ENCODE data around the gene VASP.

The VASP gene

GRCh38 chr19:45506989-45507871, at the start of gene VASP:
TSS of gene VASP (plus strand) at chr19:45507479. CDS start at chr19:45507772, 293 bp downstream.
- DNase-seq (ENCODE audit: low read depth): peak; percentile 63

GRCh38 chr19:45457776-45458175, 49.5 kb upstream of the VASP start:
- DNase-seq (ENCODE audit: low read depth): no peak

- DNase-seq (ENCODE audit: low read depth): no peak
Observed at GRCh38 chr19:45460807-45461347, 46.4 kb upstream of the VASP start.

- no peak for DNase-seq (ENCODE audit: low read depth)
Observed at GRCh38 chr19:45462174-45462573, 45.1 kb upstream of the VASP start.

- DNase-seq (ENCODE audit: low read depth): no peak
Observed at GRCh38 chr19:45463241-45463640, 44.0 kb upstream of the VASP start.

- no peak for DNase-seq (ENCODE audit: low read depth)
Observed at GRCh38 chr19:45464274-45464673, 43.0 kb upstream of the VASP start.

- DNase-seq (ENCODE audit: low read depth): no peak
Observed at GRCh38 chr19:45464852-45465441, 42.3 kb upstream of the VASP start.

GRCh38 chr19:45467115-45467455, 40.2 kb upstream of the VASP start:
- DNase-seq (ENCODE audit: low read depth): no peak

- peak; percentile 89 for DNase-seq (ENCODE audit: low read depth)
Observed at GRCh38 chr19:45467456-45468158, 39.7 kb upstream of the VASP start, which contains the start of gene FOSB. TSS of gene FOSB (plus strand) at chr19:45467996. CDS start at chr19:45468587, 591 bp downstream.

- DNase-seq (ENCODE audit: low read depth): no peak
Observed at GRCh38 chr19:45468159-45468651, 39.1 kb upstream of the VASP start.

- DNase-seq (ENCODE audit: low read depth): no peak
Observed at GRCh38 chr19:45468803-45469131, 38.5 kb upstream of the VASP start.

- DNase-seq (ENCODE audit: low read depth): peak; percentile 92
Observed at GRCh38 chr19:45469132-45469944, 37.9 kb upstream of the VASP start.

GRCh38 chr19:45469945-45470761, 37.1 kb upstream of the VASP start:
- no peak for DNase-seq (ENCODE audit: low read depth)

GRCh38 chr19:45470762-45471081, 36.6 kb upstream of the VASP start:
- DNase-seq (ENCODE audit: low read depth): no peak

- no peak for DNase-seq (ENCODE audit: low read depth)
Observed at GRCh38 chr19:45471111-45471930, 36.0 kb upstream of the VASP start.

GRCh38 chr19:45471931-45472562, 35.2 kb upstream of the VASP start:
- DNase-seq (ENCODE audit: low read depth): no peak

GRCh38 chr19:45472563-45473366, 34.5 kb upstream of the VASP start:
- DNase-seq (ENCODE audit: low read depth): no peak

GRCh38 chr19:45473367-45473681, 34.0 kb upstream of the VASP start:
- no peak for DNase-seq (ENCODE audit: low read depth)

Data from GM04504 (cell line).